PC-9 (cell line): ENCODE results near the gene CNOT3. TPM values are rescaled to one million over a fixed set of nuclear protein-coding genes. Genes with fewer than 3 reads are reported as not detected.

Experiments
- BruUV-seq: library from RNA; stranded (reverse); fragments of 400-500 nt; replicated peaks from 2 replicates; lab custom pipeline; 2021; lab: Mats Ljungman, UMichigan
- CTCF ChIA-PET: fragments of 300-600 bp; sonication (Branson Sonifier 250); formaldehyde crosslinking; loops from one replicate; lab custom pipeline; 2022; ENCODE audit warnings: antibody characterized with exemption; lab: Charles Lee
- POLR2A ChIA-PET: fragments of 300-600 bp; sonication (Branson Sonifier 250); formaldehyde crosslinking; loops from one replicate; lab custom pipeline; 2022; ENCODE audit warnings: antibody characterized with exemption; ENCODE audit not compliant: unreplicated experiment; lab: Charles Lee
- DNase-seq, 2 experiments: peaks; one replicate each; pipeline versions ENCODE4 v3.0.0 to v3.0.0-alpha.2; 2015 to 2022; ENCODE audit warnings: mixed read lengths in 1 of 2
- H2AFZ ChIP-seq: fragments of 200-600 bp; sonication (generic); 2 replicates; pipeline ENCODE4 v1.8.1; 2017; ENCODE audit warnings: antibody characterized with exemption
- H3F3A ChIP-seq: fragments of 200-600 bp; sonication (generic); 2 replicates; pipeline ENCODE4 v1.8.1; 2017; ENCODE audit warnings: antibody characterized with exemption, mild to moderate bottlenecking, low read depth; ENCODE audit not compliant: insufficient read depth
- H3K27ac ChIP-seq: fragments of 200-600 bp; sonication (generic); 2 replicates; pipeline ENCODE4 v1.6.1; 2016; ENCODE audit warnings: mixed run types
- H3K27me3 ChIP-seq: fragments of 200-600 bp; sonication (generic); 2 replicates; pipeline ENCODE4 v1.6.1; 2016; ENCODE audit warnings: low read depth, mixed run types; ENCODE audit not compliant: insufficient read depth
- H3K36me3 ChIP-seq: fragments of 200-600 bp; sonication (generic); 2 replicates; pipeline ENCODE4 v1.6.1; 2016; ENCODE audit warnings: low read depth, mixed run types
- H3K4me1 ChIP-seq: fragments of 200-600 bp; sonication (generic); replicated peaks from 2 replicates; pipeline ENCODE4 v1.6.1; 2016; ENCODE audit warnings: mixed run types; ENCODE audit not compliant: insufficient read depth
- H3K4me2 ChIP-seq: fragments of 200-600 bp; sonication (generic); 2 replicates; pipeline ENCODE4 v1.6.1; 2017; ENCODE audit warnings: mixed run types
- H3K4me3 ChIP-seq: fragments of 200-600 bp; sonication (generic); 2 replicates; pipeline ENCODE4 v1.6.1; 2016; ENCODE audit warnings: mixed run types
- H3K79me2 ChIP-seq: fragments of 200-600 bp; sonication (generic); 2 replicates; pipeline ENCODE4 v1.6.1; 2017; ENCODE audit warnings: low read depth, mixed run types
- H3K9me2 ChIP-seq: fragments of 200-600 bp; sonication (generic); 2 replicates; pipeline ENCODE4 v1.8.1; 2017; ENCODE audit warnings: mild to moderate bottlenecking; ENCODE audit not compliant: insufficient read depth
- H3K9me3 ChIP-seq: fragments of 200-600 bp; sonication (generic); 2 replicates; pipeline ENCODE4 v1.8.1; 2016; ENCODE audit warnings: low read depth; ENCODE audit not compliant: insufficient read depth
- H4K20me1 ChIP-seq: fragments of 200-600 bp; sonication (generic); 2 replicates; pipeline ENCODE4 v1.8.1; 2017; ENCODE audit not compliant: insufficient read depth
- EZH2 ChIP-seq: fragments of 200-600 bp; sonication (generic); IDR thresholded peaks from 2 replicates; pipeline ENCODE4 v1.8.0; 2017; ENCODE audit warnings: antibody characterized with exemption, low read depth
- intact Hi-C: fragments of 100-400 bp; cut with micrococcal nuclease; formaldehyde crosslinking; loops from one replicate; pipeline ENCODE4 v1.10.0; 2022; ENCODE audit not compliant: unreplicated experiment
- total RNA-seq: library from RNA; stranded (reverse); gene quantifications from 2 replicates; pipeline ENCODE4 v1.2.3, GENCODE V29; 2021
- TF ChIP-seq, protein P1 (sequence below): fragments of 200-600 bp; sonication (generic); conservative IDR thresholded peaks from 2 replicates; pipeline ENCODE4 v1.6.1; 2017; ENCODE audit warnings: mixed run types, antibody characterized with exemption, mild to moderate bottlenecking, moderate library complexity

CNOT3 gene
- total RNA-seq, 1 experiment from 2014 or later: 89.1 TPM

DNA sequence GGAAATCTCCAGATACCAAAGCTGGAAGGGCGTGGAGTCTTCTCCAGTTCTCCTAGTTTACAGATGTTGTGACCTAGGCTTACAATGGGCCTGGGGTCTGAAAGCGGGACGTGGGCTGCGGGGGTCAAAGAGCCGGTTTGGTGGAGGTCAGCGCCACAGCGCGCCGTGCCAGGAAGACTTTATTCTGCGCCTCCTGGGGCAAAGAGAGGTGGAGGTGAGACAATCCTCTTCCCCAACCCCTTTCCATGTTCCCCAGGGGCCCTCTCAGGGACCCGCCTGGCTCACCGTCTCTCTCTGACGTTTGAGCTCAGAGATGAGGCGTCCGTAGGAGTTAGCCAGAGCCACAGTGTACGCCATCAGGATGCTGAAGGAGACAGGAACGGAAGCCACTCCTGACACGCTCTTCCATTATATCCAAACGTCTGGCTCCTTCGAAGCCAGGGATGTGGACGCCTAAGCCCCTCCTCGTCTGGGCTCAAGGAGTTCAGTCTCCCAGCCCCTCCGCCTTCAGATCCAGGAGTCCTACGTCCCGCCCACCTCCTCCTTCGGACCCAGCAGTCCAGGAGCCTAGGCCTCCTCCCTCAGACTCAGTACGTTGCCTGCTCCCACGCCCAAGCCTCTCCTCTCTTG is 22.7 kb downstream of the CNOT3 start:
- Histone ChIP-seq H3K27ac (peak overlapping the region; percentile 42), H3K4me3 (peak overlapping the region; percentile 82), H2AFZ (peak overlapping the region; percentile 65), H3K36me3 (0 out of 2 replicates have a peak, but pooled peaks cover 3% of the 10 kb centered on the region), H3K79me2 (peaks cover 14% of the 10 kb centered on the region), H3K27me3 (no peaks in the 10 kb centered on the region), H3K4me2 (peak overlapping the region; percentile 91), H3F3A (peaks cover 62% of the 10 kb centered on the region), H3K9me2 (no peaks in the 10 kb centered on the region), H3K9me3 (no peaks in the 10 kb centered on the region), H4K20me1 (peaks cover 11% of the 10 kb centered on the region), H3K4me1 (peaks cover 33% of the 10 kb centered on the region)
- BruUV-seq: TSS peak; percentile 84
- no peak for TF ChIP-seq EZH2
- TF ChIP-seq, protein P1, sequence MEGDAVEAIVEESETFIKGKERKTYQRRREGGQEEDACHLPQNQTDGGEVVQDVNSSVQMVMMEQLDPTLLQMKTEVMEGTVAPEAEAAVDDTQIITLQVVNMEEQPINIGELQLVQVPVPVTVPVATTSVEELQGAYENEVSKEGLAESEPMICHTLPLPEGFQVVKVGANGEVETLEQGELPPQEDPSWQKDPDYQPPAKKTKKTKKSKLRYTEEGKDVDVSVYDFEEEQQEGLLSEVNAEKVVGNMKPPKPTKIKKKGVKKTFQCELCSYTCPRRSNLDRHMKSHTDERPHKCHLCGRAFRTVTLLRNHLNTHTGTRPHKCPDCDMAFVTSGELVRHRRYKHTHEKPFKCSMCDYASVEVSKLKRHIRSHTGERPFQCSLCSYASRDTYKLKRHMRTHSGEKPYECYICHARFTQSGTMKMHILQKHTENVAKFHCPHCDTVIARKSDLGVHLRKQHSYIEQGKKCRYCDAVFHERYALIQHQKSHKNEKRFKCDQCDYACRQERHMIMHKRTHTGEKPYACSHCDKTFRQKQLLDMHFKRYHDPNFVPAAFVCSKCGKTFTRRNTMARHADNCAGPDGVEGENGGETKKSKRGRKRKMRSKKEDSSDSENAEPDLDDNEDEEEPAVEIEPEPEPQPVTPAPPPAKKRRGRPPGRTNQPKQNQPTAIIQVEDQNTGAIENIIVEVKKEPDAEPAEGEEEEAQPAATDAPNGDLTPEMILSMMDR: no peak
- ChIA-PET CTCF (interaction anchor here (0.7 kb wide), 1 partner anchor 291 kb away, joined by 18 read pairs; no protein-coding TSS in a partner anchor), POLR2A (interaction anchor here (0.5 to 2.2 kb wide), 4 partner anchors 10 to 292 kb away, joined by 4 to 28 read pairs (median 16); partner anchors contain the start of gene CNOT3)
- intact Hi-C loops: loop anchor here (10.0 kb wide), 1 partner anchor 305 kb away; the partner anchor contains the start of gene LENG9
- DNase-seq: no peak

DNA sequence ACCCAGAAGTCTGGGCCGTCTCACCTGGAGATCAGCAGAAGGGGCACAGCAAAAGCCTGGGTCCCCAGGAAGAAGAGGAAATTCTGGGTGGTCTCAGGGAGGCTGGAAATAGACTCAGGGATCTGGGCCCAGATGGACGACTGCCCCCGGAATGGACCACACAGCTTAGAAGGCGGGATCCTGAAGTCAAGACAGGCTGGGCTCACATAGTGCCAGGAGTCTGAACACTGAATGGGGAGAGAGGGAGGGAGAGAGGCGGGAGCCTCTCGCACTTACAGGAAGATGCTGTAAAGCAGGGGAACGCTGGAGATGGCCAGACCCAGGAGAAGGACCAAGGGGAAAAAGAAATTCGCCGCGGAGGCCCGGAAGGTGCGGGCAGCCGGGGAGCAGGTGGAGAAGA is 23.3 kb downstream of the CNOT3 start:
- POLR2A ChIA-PET: interaction anchor here (0.6 to 2.2 kb wide), 2 partner anchors 10 to 24 kb away, joined by 20 to 28 read pairs; partner anchors contain the start of gene CNOT3
- intact Hi-C loops: loop anchor here (10.0 kb wide), 1 partner anchor 304 kb away; the partner anchor contains the start of gene LENG9

GRCh38 chr19:54162241-54162805 is 24.8 kb downstream of the CNOT3 start:
- intact Hi-C loops: loop anchor here (1.0 to 10.0 kb wide), 2 partner anchors 10 to 302 kb away; partner anchors contain the start of gene LENG9

More for the DNA sequence above, 23.3 kb downstream of the CNOT3 start:
- CTCF ChIA-PET: interaction anchor here (0.7 kb wide), 2 partner anchors 105 to 290 kb away, joined by 5 to 18 read pairs; no protein-coding TSS in a partner anchor
- Histone ChIP-seq H2AFZ (no peak overlapping the region), H3K4me1 (peaks cover 33% of the 10 kb centered on the region), H3K9me3 (no peaks in the 10 kb centered on the region), H3K9me2 (no peaks in the 10 kb centered on the region), H3F3A (peaks cover 62% of the 10 kb centered on the region), H3K27me3 (no peaks in the 10 kb centered on the region), H3K79me2 (peaks cover 14% of the 10 kb centered on the region), H4K20me1 (peaks cover 14% of the 10 kb centered on the region), H3K36me3 (0 out of 2 replicates have a peak, but pooled peaks cover 3% of the 10 kb centered on the region), H3K4me3 (peak overlapping the region; percentile 82), H3K4me2 (peak overlapping the region; percentile 91), H3K27ac (0 out of 2 replicates have a peak overlapping the region, but pooled peaks have one; percentile 42)
- no TSS peak for BruUV-seq
- no peak for TF ChIP-seq EZH2
- TF ChIP-seq, protein P1: no peak
- peak in 1 of 2 experiments; percentile 31 for DNase-seq

More at GRCh38 chr19:54162241-54162805, 24.8 kb downstream of the CNOT3 start:
- H3K4me1 ChIP-seq: peaks cover 29% of the 10 kb centered on the region
- H3K9me2 ChIP-seq: no peaks in the 10 kb centered on the region
- H3F3A ChIP-seq: peaks cover 47% of the 10 kb centered on the region
- H3K4me3 ChIP-seq: peak overlapping the region; percentile 51
- no TSS peak for BruUV-seq
- H2AFZ ChIP-seq: no peak overlapping the region
- H4K20me1 ChIP-seq: peaks cover 8% of the 10 kb centered on the region; the same call in 1 of the 2 replicates
- H3K27ac ChIP-seq: no peak overlapping the region
- no peaks in the 10 kb centered on the region for H3K27me3 ChIP-seq
- peak; percentile 81 to 84 for DNase-seq
- no peak for TF ChIP-seq EZH2
- TF ChIP-seq, protein P1: no peak
- CTCF ChIA-PET: no interaction called here
- no peaks in the 10 kb centered on the region for H3K9me3 ChIP-seq
- H3K36me3 ChIP-seq: no peaks in the 10 kb centered on the region
- peaks cover 14% of the 10 kb centered on the region for H3K79me2 ChIP-seq
- POLR2A ChIA-PET: no interaction called here
- peak overlapping the region; percentile 91 for H3K4me2 ChIP-seq
